BLaER1 (cell line): ENCODE results near the gene COL1A2.

ENCODE experiments used
- H3K27ac ChIP-seq: shearing (Covaris generic); formaldehyde crosslinking; 2 replicates; pipeline ENCODE4 v1.8.1; 2022
- H3K27me3 ChIP-seq: shearing (Covaris generic); formaldehyde crosslinking; 2 replicates; pipeline ENCODE4 v1.8.1; 2022
- H3K36me3 ChIP-seq: shearing (Covaris generic); formaldehyde crosslinking; 2 replicates; pipeline ENCODE4 v1.8.1; 2022
- H3K4me1 ChIP-seq: shearing (Covaris generic); formaldehyde crosslinking; 2 replicates; pipeline ENCODE4 v1.8.1; 2022
- H3K4me2 ChIP-seq: shearing (Covaris generic); formaldehyde crosslinking; 2 replicates; pipeline ENCODE4 v1.8.1; 2022
- H3K4me3 ChIP-seq: shearing (Covaris generic); formaldehyde crosslinking; 2 replicates; pipeline ENCODE4 v1.8.1; 2022
- H3K9ac ChIP-seq: shearing (Covaris generic); formaldehyde crosslinking; 2 replicates; pipeline ENCODE4 v1.8.1; 2022
- H3K9me3 ChIP-seq: shearing (Covaris generic); formaldehyde crosslinking; 2 replicates; pipeline ENCODE4 v1.8.1; 2022
- H4K20me1 ChIP-seq: shearing (Covaris generic); formaldehyde crosslinking; 2 replicates; pipeline ENCODE4 v1.8.1; 2022
- Cebpa-rat ChIP-seq: shearing (Covaris generic); IDR thresholded peaks from 2 replicates; pipeline ENCODE4 v1.8.1; 2022

Gene COL1A2

GRCh38 chr7:94418851-94419250 is 24.2 kb downstream of the COL1A2 start:
- Histone ChIP-seq H4K20me1 (no peaks in the 10 kb centered on the region), H3K4me2 (no peak overlapping the region), H3K4me3 (no peak overlapping the region), H3K27me3 (no peaks in the 10 kb centered on the region), H3K9ac (no peak overlapping the region), H3K27ac (no peak overlapping the region), H3K36me3 (no peaks in the 10 kb centered on the region), H3K4me1 (no peaks in the 10 kb centered on the region), H3K9me3 (no peaks in the 10 kb centered on the region)
- no peak for TF ChIP-seq Cebpa-rat

- no peak overlapping the region for H3K9ac ChIP-seq
Measured at GRCh38 chr7:94420328-94420727, 25.6 kb downstream of the COL1A2 start.

GRCh38 chr7:94421681-94422080 is 27.0 kb downstream of the COL1A2 start:
- H3K9ac ChIP-seq: no peak overlapping the region
- H3K36me3 ChIP-seq: no peaks in the 10 kb centered on the region
- H4K20me1 ChIP-seq: no peaks in the 10 kb centered on the region
- H3K27ac ChIP-seq: no peak overlapping the region
- H3K4me2 ChIP-seq: no peak overlapping the region
- no peaks in the 10 kb centered on the region for H3K4me1 ChIP-seq
- no peak for TF ChIP-seq Cebpa-rat
- H3K4me3 ChIP-seq: no peak overlapping the region
- H3K27me3 ChIP-seq: no peaks in the 10 kb centered on the region
- no peaks in the 10 kb centered on the region for H3K9me3 ChIP-seq

More at GRCh38 chr7:94420328-94420727, 25.6 kb downstream of the COL1A2 start:
- TF ChIP-seq Cebpa-rat: no peak
- Histone ChIP-seq H3K4me1 (no peaks in the 10 kb centered on the region), H3K27me3 (no peaks in the 10 kb centered on the region), H3K27ac (no peak overlapping the region), H3K4me2 (no peak overlapping the region), H4K20me1 (no peaks in the 10 kb centered on the region), H3K36me3 (no peaks in the 10 kb centered on the region), H3K9me3 (no peaks in the 10 kb centered on the region), H3K4me3 (no peak overlapping the region)

GRCh38 chr7:94422136-94422535 is 27.4 kb downstream of the COL1A2 start:
- H3K4me1 ChIP-seq: no peaks in the 10 kb centered on the region
- no peak overlapping the region for H3K4me3 ChIP-seq
- H3K36me3 ChIP-seq: no peaks in the 10 kb centered on the region
- no peaks in the 10 kb centered on the region for H4K20me1 ChIP-seq
- H3K27ac ChIP-seq: no peak overlapping the region
- H3K9ac ChIP-seq: no peak overlapping the region
- no peaks in the 10 kb centered on the region for H3K27me3 ChIP-seq
- H3K4me2 ChIP-seq: no peak overlapping the region
- no peaks in the 10 kb centered on the region for H3K9me3 ChIP-seq
- no peak for TF ChIP-seq Cebpa-rat

GRCh38 chr7:94422827-94423460 is 28.2 kb downstream of the COL1A2 start:
- Histone ChIP-seq H3K36me3 (no peaks in the 10 kb centered on the region), H3K27me3 (no peaks in the 10 kb centered on the region), H3K4me1 (no peaks in the 10 kb centered on the region), H3K9ac (no peak overlapping the region), H3K27ac (no peak overlapping the region), H4K20me1 (no peaks in the 10 kb centered on the region), H3K4me2 (no peak overlapping the region), H3K9me3 (no peaks in the 10 kb centered on the region), H3K4me3 (no peak overlapping the region)
- TF ChIP-seq Cebpa-rat: no peak

- TF ChIP-seq Cebpa-rat: no peak
- H3K27me3 ChIP-seq: no peaks in the 10 kb centered on the region
- no peak overlapping the region for H3K27ac ChIP-seq
- no peaks in the 10 kb centered on the region for H3K9me3 ChIP-seq
- no peak overlapping the region for H3K9ac ChIP-seq
- no peaks in the 10 kb centered on the region for H3K36me3 ChIP-seq
- H3K4me1 ChIP-seq: no peaks in the 10 kb centered on the region
- H3K4me3 ChIP-seq: no peak overlapping the region
- no peaks in the 10 kb centered on the region for H4K20me1 ChIP-seq
- no peak overlapping the region for H3K4me2 ChIP-seq
Measured at GRCh38 chr7:94423863-94424735, 29.4 kb downstream of the COL1A2 start.

GRCh38 chr7:94425546-94425945 is 30.9 kb downstream of the COL1A2 start:
- no peak for TF ChIP-seq Cebpa-rat
- no peaks in the 10 kb centered on the region for H3K4me1 ChIP-seq
- no peaks in the 10 kb centered on the region for H4K20me1 ChIP-seq
- no peaks in the 10 kb centered on the region for H3K27me3 ChIP-seq
- H3K4me3 ChIP-seq: no peak overlapping the region
- H3K4me2 ChIP-seq: no peak overlapping the region
- no peaks in the 10 kb centered on the region for H3K9me3 ChIP-seq
- no peak overlapping the region for H3K27ac ChIP-seq
- H3K36me3 ChIP-seq: no peaks in the 10 kb centered on the region
- no peak overlapping the region for H3K9ac ChIP-seq

GRCh38 chr7:94426980-94427875 is 32.5 kb downstream of the COL1A2 start:
- no peak overlapping the region for H3K9ac ChIP-seq
- no peaks in the 10 kb centered on the region for H3K27me3 ChIP-seq
- no peaks in the 10 kb centered on the region for H4K20me1 ChIP-seq
- H3K4me2 ChIP-seq: no peak overlapping the region
- H3K4me1 ChIP-seq: no peaks in the 10 kb centered on the region
- H3K4me3 ChIP-seq: no peak overlapping the region
- no peaks in the 10 kb centered on the region for H3K36me3 ChIP-seq
- no peak overlapping the region for H3K27ac ChIP-seq
- no peaks in the 10 kb centered on the region for H3K9me3 ChIP-seq
- no peak for TF ChIP-seq Cebpa-rat

- Histone ChIP-seq H3K27me3 (no peaks in the 10 kb centered on the region), H3K4me3 (no peak overlapping the region), H3K36me3 (no peaks in the 10 kb centered on the region), H3K27ac (no peak overlapping the region), H3K4me2 (no peak overlapping the region), H4K20me1 (no peaks in the 10 kb centered on the region), H3K9me3 (no peaks in the 10 kb centered on the region), H3K9ac (no peak overlapping the region), H3K4me1 (no peaks in the 10 kb centered on the region)
- no peak for TF ChIP-seq Cebpa-rat
Measured at GRCh38 chr7:94429153-94429552, 34.5 kb downstream of the COL1A2 start.
